ENCODE measurements around the gene MED12L. TPM values are rescaled to one million over a fixed set of nuclear protein-coding genes. Genes with fewer than 3 reads are reported as not detected.

Gene MED12L
- total RNA-seq, 1 donor from 2014 or later: 1.3 TPM

- Histone ChIP-seq H3K4me3 (ENCODE audit: low read depth, low read length) (no peak overlapping the region), H3K36me3 (ENCODE audit: control insufficient read depth, insufficient read depth, low read length) (no peaks in the 10 kb centered on the region), H3K27me3 (ENCODE audit: control insufficient read depth, insufficient read depth, low read length) (no peaks in the 10 kb centered on the region)
- no peak for DNase-seq (ENCODE audit: low read depth)
- TF ChIP-seq CTCF (IDR thresholded peaks at IDR 0.05; ENCODE audit: insufficient read depth, low read length, poor library complexity, severe bottlenecking): no peak
Measured at GRCh38 chr3:151328298-151328995, 243.0 kb downstream of the MED12L start.

GRCh38 chr3:151329363-151329762, 243.9 kb downstream of the MED12L start, which contains the start of gene P2RY13:
Gene P2RY13 (minus strand): TSS chr3:151329549. CDS start chr3:151329528, 21 bp downstream.
- TF ChIP-seq CTCF (IDR thresholded peaks at IDR 0.05; ENCODE audit: insufficient read depth, low read length, poor library complexity, severe bottlenecking): no peak
- no peaks in the 10 kb centered on the region for H3K36me3 ChIP-seq (ENCODE audit: control insufficient read depth, insufficient read depth, low read length)
- H3K27me3 ChIP-seq (ENCODE audit: control insufficient read depth, insufficient read depth, low read length): no peaks in the 10 kb centered on the region
- H3K4me3 ChIP-seq (ENCODE audit: low read depth, low read length): no peak within 1 kb of the TSS
- no peak for DNase-seq (ENCODE audit: low read depth)

- no peak for DNase-seq (ENCODE audit: low read depth)
Measured at GRCh38 chr3:151330379-151330778, 244.9 kb downstream of the MED12L start.

GRCh38 chr3:151330899-151331298, 245.4 kb downstream of the MED12L start:
- DNase-seq (ENCODE audit: low read depth): no peak
- no peak for TF ChIP-seq CTCF (IDR thresholded peaks at IDR 0.05; ENCODE audit: insufficient read depth, low read length, poor library complexity, severe bottlenecking)
- Histone ChIP-seq H3K4me3 (ENCODE audit: low read depth, low read length) (no peak overlapping the region), H3K36me3 (ENCODE audit: control insufficient read depth, insufficient read depth, low read length) (no peaks in the 10 kb centered on the region), H3K27me3 (ENCODE audit: control insufficient read depth, insufficient read depth, low read length) (no peaks in the 10 kb centered on the region)

More at GRCh38 chr3:151330379-151330778, 244.9 kb downstream of the MED12L start:
- Histone ChIP-seq H3K36me3 (ENCODE audit: control insufficient read depth, insufficient read depth, low read length) (no peaks in the 10 kb centered on the region), H3K27me3 (ENCODE audit: control insufficient read depth, insufficient read depth, low read length) (no peaks in the 10 kb centered on the region), H3K4me3 (ENCODE audit: low read depth, low read length) (no peak overlapping the region)
- TF ChIP-seq CTCF (IDR thresholded peaks at IDR 0.05; ENCODE audit: insufficient read depth, low read length, poor library complexity, severe bottlenecking): no peak

- Histone ChIP-seq H3K27me3 (ENCODE audit: control insufficient read depth, insufficient read depth, low read length) (no peaks in the 10 kb centered on the region), H3K4me3 (ENCODE audit: low read depth, low read length) (no peak overlapping the region), H3K36me3 (ENCODE audit: control insufficient read depth, insufficient read depth, low read length) (no peaks in the 10 kb centered on the region)
- no peak for TF ChIP-seq CTCF (IDR thresholded peaks at IDR 0.05; ENCODE audit: insufficient read depth, low read length, poor library complexity, severe bottlenecking)
- DNase-seq (ENCODE audit: low read depth): no peak
Measured at GRCh38 chr3:151331696-151332095, 246.2 kb downstream of the MED12L start.

GRCh38 chr3:151345859-151346258, 260.4 kb downstream of the MED12L start:
- no peak for TF ChIP-seq CTCF (IDR thresholded peaks at IDR 0.05; ENCODE audit: insufficient read depth, low read length, poor library complexity, severe bottlenecking)
- DNase-seq (ENCODE audit: low read depth): no peak
- H3K36me3 ChIP-seq (ENCODE audit: control insufficient read depth, insufficient read depth, low read length): no peaks in the 10 kb centered on the region
- H3K27me3 ChIP-seq (ENCODE audit: control insufficient read depth, insufficient read depth, low read length): no peaks in the 10 kb centered on the region
- no peak overlapping the region for H3K4me3 ChIP-seq (ENCODE audit: low read depth, low read length)

Data from kidney epithelial cell (primary cell).